PC-3 (cell line): ENCODE results near the gene OR11L1. TPM values are rescaled to one million over a fixed set of nuclear protein-coding genes. Genes with fewer than 3 reads are reported as not detected.

Source experiments
- ATAC-seq: fragments of 200-7000 bp; cut with Tn5 transposase; 2 replicates; pipeline ENCODE4 v1.9.1; 2020; ENCODE audit warnings: mild to moderate bottlenecking, moderate library complexity
- BruUV-seq: library from RNA; stranded (reverse); fragments of 400-500 nt; replicated peaks from 2 replicates; lab custom pipeline; 2021; lab: Mats Ljungman, UMichigan
- CTCF ChIA-PET: fragments of 300-600 bp; sonication (Branson Sonifier 250); formaldehyde crosslinking; loops from one replicate; lab custom pipeline; 2022; ENCODE audit warnings: antibody characterized with exemption; lab: Charles Lee
- POLR2A ChIA-PET: fragments of 300-600 bp; sonication (Branson Sonifier 250); formaldehyde crosslinking; loops from one replicate; lab custom pipeline; 2022; ENCODE audit warnings: antibody characterized with exemption; ENCODE audit not compliant: unreplicated experiment; lab: Charles Lee
- DNase-seq: peaks from one replicate; pipeline ENCODE4 v3.0.0-alpha.2; 2015
- H2AFZ ChIP-seq: fragments of 300-600 bp; sonication (generic); 2 replicates; pipeline ENCODE4 v1.6.0; 2016; ENCODE audit warnings: antibody characterized with exemption, low read length
- H3F3A ChIP-seq: fragments of 300-600 bp; sonication (generic); one replicate; pipeline ENCODE4 v1.6.0; 2017; ENCODE audit warnings: antibody characterized with exemption, low read length, control low read depth, mild to moderate bottlenecking; ENCODE audit not compliant: unreplicated experiment
- H3K27ac ChIP-seq: fragments of 300-600 bp; sonication (generic); 2 replicates; pipeline ENCODE4 v1.5.1; 2016; ENCODE audit warnings: mild to moderate bottlenecking, low read length
- H3K27me3 ChIP-seq: fragments of 300-600 bp; sonication (generic); 2 replicates; pipeline ENCODE4 v1.6.1; 2016; ENCODE audit warnings: low read length, mixed read lengths
- H3K36me3 ChIP-seq: fragments of 300-600 bp; sonication (generic); 2 replicates; pipeline ENCODE4 v1.6.1; 2016; ENCODE audit warnings: low read depth, mixed run types, low read length, mixed read lengths
- H3K4me1 ChIP-seq: fragments of 300-600 bp; sonication (generic); 2 replicates; pipeline ENCODE4 v1.5.1; 2016; ENCODE audit warnings: low read length; ENCODE audit not compliant: insufficient read depth
- H3K4me2 ChIP-seq: fragments of 300-600 bp; sonication (generic); 2 replicates; pipeline ENCODE4 v1.6.0; 2016; ENCODE audit warnings: low read length
- H3K4me3 ChIP-seq: fragments of 300-600 bp; sonication (generic); 2 replicates; pipeline ENCODE4 v1.5.1; 2016; ENCODE audit warnings: mild to moderate bottlenecking, low read length, mixed read lengths
- H3K79me2 ChIP-seq: fragments of 300-600 bp; sonication (generic); 2 replicates; pipeline ENCODE4 v1.6.1; 2017; ENCODE audit warnings: low read length, mixed read lengths
- H3K9ac ChIP-seq: fragments of 300-600 bp; sonication (generic); 2 replicates; pipeline ENCODE4 v1.6.0; 2016; ENCODE audit warnings: mild to moderate bottlenecking, low read length
- H3K9me2 ChIP-seq: fragments of 300-600 bp; sonication (generic); replicated peaks from 2 replicates; pipeline ENCODE4 v1.6.1; 2016; ENCODE audit warnings: mixed run types, low read length, mixed read lengths
- H3K9me3 ChIP-seq: fragments of 300-600 bp; sonication (generic); 2 replicates; pipeline ENCODE4 v1.6.1; 2016; ENCODE audit warnings: low read length, mixed read lengths
- H4K20me1 ChIP-seq: fragments of 300-600 bp; sonication (generic); 2 replicates; pipeline ENCODE4 v1.6.1; 2016; ENCODE audit warnings: low read length, mixed read lengths
- EZH2 ChIP-seq: fragments of 300-600 bp; sonication (generic); IDR thresholded peaks from one replicate; pipeline ENCODE4 v1.6.1; 2017; ENCODE audit warnings: antibody characterized with exemption, mild to moderate bottlenecking, low read length; ENCODE audit not compliant: unreplicated experiment
- EZH2phosphoT487 ChIP-seq: fragments of 300-600 bp; sonication (generic); IDR thresholded peaks from 2 replicates; pipeline ENCODE4 v1.6.1; 2018; ENCODE audit warnings: mild to moderate bottlenecking, antibody characterized with exemption, low read length, borderline replicate concordance
- intact Hi-C: fragments of 100-400 bp; cut with micrococcal nuclease; formaldehyde crosslinking; loops from 2 replicates; pipeline ENCODE4 v1.9.0; 2023
- total RNA-seq: library from RNA; depleted of rRNA; stranded (reverse); fragments of >200 nt; gene quantifications from 2 replicates; pipeline ENCODE4 v1.2.3, GENCODE V29; 2014
- TF ChIP-seq, protein P1 (sequence below): fragments of 300-600 bp; sonication (generic); conservative IDR thresholded peaks from 2 replicates; pipeline ENCODE4 v1.5.1; 2017; ENCODE audit warnings: antibody characterized with exemption, low read depth, mild to moderate bottlenecking, low read length

OR11L1 gene
- total RNA-seq, 1 experiment from 2014 or later: not detected

DNA sequence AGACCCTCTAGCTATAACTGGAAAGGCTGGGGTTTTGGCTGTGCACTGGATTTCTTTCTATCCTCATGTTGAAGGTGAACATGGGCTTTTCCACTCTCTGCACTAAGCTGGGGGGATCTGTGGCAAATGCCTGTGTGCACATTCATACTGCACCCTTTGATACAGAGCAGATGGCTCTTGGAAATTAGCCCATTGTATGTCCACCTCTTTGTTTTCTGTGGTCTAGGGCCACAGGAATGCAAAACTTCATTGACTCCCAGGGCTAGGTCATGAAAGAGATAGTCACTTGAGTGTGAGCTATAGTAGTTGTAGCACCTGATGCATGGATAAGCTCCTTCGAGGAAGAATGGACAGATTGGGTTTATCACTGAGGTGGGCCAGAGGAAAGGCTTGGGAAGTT lies 12.0 kb downstream of the OR11L1 start:
- Histone ChIP-seq H2AFZ (no peak overlapping the region), H3F3A (no peaks in the 10 kb centered on the region), H3K4me2 (no peak overlapping the region), H3K4me3 (no peak overlapping the region), H4K20me1 (no peaks in the 10 kb centered on the region), H3K79me2 (no peaks in the 10 kb centered on the region), H3K4me1 (no peaks in the 10 kb centered on the region), H3K9me3 (no peaks in the 10 kb centered on the region), H3K27me3 (no peaks in the 10 kb centered on the region), H3K36me3 (no peaks in the 10 kb centered on the region), H3K9me2 (no peaks in the 10 kb centered on the region), H3K9ac (no peak overlapping the region), H3K27ac (no peak overlapping the region)
- no TSS peak for BruUV-seq
- intact Hi-C loops: loop anchor here (2.0 kb wide), 1 partner anchor 19 kb away; no protein-coding TSS in a partner anchor
- ATAC-seq (peak; percentile 13; the same call in 1 of the 2 replicates), DNase-seq (no peak)
- TF ChIP-seq EZH2 (no peak), EZH2phosphoT487 (no peak)
- TF ChIP-seq, protein P1, sequence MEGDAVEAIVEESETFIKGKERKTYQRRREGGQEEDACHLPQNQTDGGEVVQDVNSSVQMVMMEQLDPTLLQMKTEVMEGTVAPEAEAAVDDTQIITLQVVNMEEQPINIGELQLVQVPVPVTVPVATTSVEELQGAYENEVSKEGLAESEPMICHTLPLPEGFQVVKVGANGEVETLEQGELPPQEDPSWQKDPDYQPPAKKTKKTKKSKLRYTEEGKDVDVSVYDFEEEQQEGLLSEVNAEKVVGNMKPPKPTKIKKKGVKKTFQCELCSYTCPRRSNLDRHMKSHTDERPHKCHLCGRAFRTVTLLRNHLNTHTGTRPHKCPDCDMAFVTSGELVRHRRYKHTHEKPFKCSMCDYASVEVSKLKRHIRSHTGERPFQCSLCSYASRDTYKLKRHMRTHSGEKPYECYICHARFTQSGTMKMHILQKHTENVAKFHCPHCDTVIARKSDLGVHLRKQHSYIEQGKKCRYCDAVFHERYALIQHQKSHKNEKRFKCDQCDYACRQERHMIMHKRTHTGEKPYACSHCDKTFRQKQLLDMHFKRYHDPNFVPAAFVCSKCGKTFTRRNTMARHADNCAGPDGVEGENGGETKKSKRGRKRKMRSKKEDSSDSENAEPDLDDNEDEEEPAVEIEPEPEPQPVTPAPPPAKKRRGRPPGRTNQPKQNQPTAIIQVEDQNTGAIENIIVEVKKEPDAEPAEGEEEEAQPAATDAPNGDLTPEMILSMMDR: no peak
- ChIA-PET CTCF (no interaction called here), POLR2A (no interaction called here)

DNA sequence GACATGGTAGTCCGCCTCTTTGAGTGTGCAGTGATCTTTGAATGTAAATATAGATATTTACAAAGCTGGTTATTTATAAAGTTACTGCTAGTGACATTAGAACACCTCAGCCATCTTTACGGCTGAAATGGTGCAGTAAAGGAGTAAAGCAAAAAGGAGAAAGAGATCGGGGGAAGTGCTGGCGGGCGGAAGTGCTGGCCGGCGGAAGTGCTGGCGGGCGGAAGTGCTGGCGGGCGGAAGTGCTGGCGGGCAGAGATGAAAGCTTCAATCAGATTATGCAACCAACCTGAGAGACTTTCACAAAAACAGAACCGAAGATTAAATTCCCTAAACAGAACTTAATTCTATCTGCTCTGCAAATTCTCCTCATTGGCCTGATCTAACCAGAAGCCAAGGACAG lies 16.3 kb downstream of the OR11L1 start:
- H3K36me3 ChIP-seq: no peaks in the 10 kb centered on the region
- no peak for TF ChIP-seq EZH2
- TF ChIP-seq, protein P1: no peak
- TF ChIP-seq EZH2phosphoT487: no peak

DNA sequence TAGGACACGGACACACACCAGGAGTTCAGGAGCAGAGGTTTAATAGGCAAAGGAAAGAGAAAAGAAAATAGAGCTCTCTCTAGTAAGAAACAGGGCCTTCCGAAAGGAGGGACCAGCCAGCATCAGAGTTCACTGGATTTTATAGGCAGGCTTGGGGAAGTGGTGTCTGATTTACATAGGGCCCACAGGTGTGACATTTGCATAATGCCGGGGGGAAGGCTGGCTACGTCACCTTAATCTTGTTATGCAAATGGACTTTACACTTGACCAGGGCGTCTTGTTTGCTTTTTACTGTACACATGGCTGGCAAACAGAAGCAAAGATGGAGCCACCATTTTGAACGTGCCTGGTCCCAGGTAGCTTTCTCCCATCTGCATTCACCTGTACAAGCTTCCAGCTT lies 17.7 kb downstream of the OR11L1 start, which contains the start of gene OR14A16:
OR14A16 (minus strand) TSS at position 97 of the 400 bp plus-strand sequence. CDS start 8,390 bp downstream, outside the sequence.
- no peaks in the 10 kb centered on the region for H3K9me3 ChIP-seq
- no peak within 1 kb of the TSS for H3K9ac ChIP-seq
- ATAC-seq (no peak), DNase-seq (no peak)
- no peaks in the 10 kb centered on the region for H3K36me3 ChIP-seq
- H3K27me3 ChIP-seq: no peaks in the 10 kb centered on the region
- CTCF ChIA-PET: no interaction called here
- POLR2A ChIA-PET: no interaction called here
- H3K4me1 ChIP-seq: no peaks in the 10 kb centered on the region
- no TSS peak for BruUV-seq
- H3F3A ChIP-seq: no peaks in the 10 kb centered on the region
- no peaks in the 10 kb centered on the region for H4K20me1 ChIP-seq
- no peak within 1 kb of the TSS for H3K4me3 ChIP-seq
- no peak within 1 kb of the TSS for H3K27ac ChIP-seq
- no peaks in the 10 kb centered on the region for H3K79me2 ChIP-seq
- intact Hi-C loops: no loop called here
- H2AFZ ChIP-seq: no peak within 1 kb of the TSS
- 0 out of 2 replicates have a peak, but pooled peaks cover 3% of the 10 kb centered on the region for H3K9me2 ChIP-seq
- TF ChIP-seq, protein P1: no peak
- TF ChIP-seq EZH2phosphoT487 (no peak), EZH2 (no peak)
- no peak within 1 kb of the TSS for H3K4me2 ChIP-seq

More for the DNA sequence above, 16.3 kb downstream of the OR11L1 start:
- ChIA-PET POLR2A (no interaction called here), CTCF (no interaction called here)
- Histone ChIP-seq H3K4me2 (no peak overlapping the region), H3K27ac (no peak overlapping the region), H3K9me2 (0 out of 2 replicates have a peak, but pooled peaks cover 3% of the 10 kb centered on the region), H3K4me3 (no peak overlapping the region), H3F3A (no peaks in the 10 kb centered on the region), H2AFZ (no peak overlapping the region), H3K4me1 (no peaks in the 10 kb centered on the region), H3K9me3 (no peaks in the 10 kb centered on the region), H4K20me1 (no peaks in the 10 kb centered on the region), H3K9ac (no peak overlapping the region), H3K79me2 (no peaks in the 10 kb centered on the region), H3K27me3 (no peaks in the 10 kb centered on the region)
- ATAC-seq (no peak), DNase-seq (no peak)
- no TSS peak for BruUV-seq
- intact Hi-C loops: no loop called here
